SK-N-SH (cell line): ENCODE results near the gene PPP1R36. TPM values are rescaled to one million over a fixed set of nuclear protein-coding genes. Genes with fewer than 3 reads are reported as not detected.

Source experiments
- CTCF ChIA-PET: fragments of 300-600, 350-600 bp; formaldehyde crosslinking; extraction: SDS; loops from one replicate; lab custom pipeline; 2021; lab: Yijun Ruan, JAX
- POLR2A ChIA-PET: fragments of 350-600 bp; sonication (Branson Sonifier 250); formaldehyde crosslinking; extraction: SDS; loops from one replicate; lab custom pipeline; 2020; ENCODE audit warnings: antibody characterized with exemption, inconsistent platforms; lab: Yijun Ruan, JAX
- DNase-seq: peaks from one replicate; pipeline ENCODE4 v3.0.0; 2012
- H2AFZ ChIP-seq: fragments of 200-600 bp; sonication (generic); 2 replicates; pipeline ENCODE4 v1.8.1; 2016; ENCODE audit warnings: antibody characterized with exemption, mild to moderate bottlenecking, low read depth
- H3F3A ChIP-seq: fragments of 200-600 bp; sonication (generic); replicated peaks from 2 replicates; pipeline ENCODE3; 2016; ENCODE audit warnings: antibody characterized with exemption, mild to moderate bottlenecking; ENCODE audit not compliant: insufficient read depth
- H3K27ac ChIP-seq, 2 experiments: fragments of 200-500 bp in 1 of 2; fragments of 200-600 bp in 1 of 2; sonication (Bioruptor generic) in 1 of 2; sonication (generic), shearing (Covaris generic) in 1 of 2; 2 replicates each; pipeline versions ENCODE4 v1.5.1 to v1.6.1; 2014 to 2016; ENCODE audit warnings: low read depth in 2 of 2, inconsistent platforms in 1 of 2, low read length in 1 of 2, mild to moderate bottlenecking in 1 of 2, mixed read lengths in 1 of 2
- H3K27me3 ChIP-seq: fragments of 200-600 bp; sonication (generic), shearing (Covaris generic); 2 replicates; pipeline ENCODE4 v1.6.1; 2016; ENCODE audit warnings: mixed run types; ENCODE audit not compliant: insufficient read depth
- H3K36me3 ChIP-seq, 2 experiments: fragments of 200-500 bp in 1 of 2; fragments of 200-600 bp in 1 of 2; sonication (Bioruptor generic) in 1 of 2; sonication (generic) in 1 of 2; replicated peaks in 1 of 2; 2 replicates each; pipeline versions ENCODE3 to v1.5.1; 2014 to 2016; ENCODE audit warnings: low read length in 1 of 2, mild to moderate bottlenecking in 1 of 2; ENCODE audit not compliant: insufficient read depth in 2 of 2, control insufficient read depth in 1 of 2
- H3K4me1 ChIP-seq, 2 experiments: fragments of 200-500 bp in 1 of 2; fragments of 200-600 bp in 1 of 2; sonication (Bioruptor generic) in 1 of 2; sonication (generic), shearing (Covaris generic) in 1 of 2; 2 replicates each; pipeline versions ENCODE4 v1.5.1 to v1.6.1; 2014 to 2016; ENCODE audit warnings: low read depth in 1 of 2, low read length in 1 of 2, mixed run types in 1 of 2; ENCODE audit not compliant: insufficient read depth in 2 of 2, control insufficient read depth in 1 of 2
- H3K4me2 ChIP-seq: fragments of 200-600 bp; sonication (generic), shearing (Covaris generic); 2 replicates; pipeline ENCODE4 v1.6.1; 2017; ENCODE audit warnings: mixed run types
- H3K4me3 ChIP-seq, 2 experiments: fragments of 200-500 bp in 1 of 2; fragments of 200-600 bp in 1 of 2; sonication (Bioruptor generic) in 1 of 2; sonication (generic), shearing (Covaris generic) in 1 of 2; 2 replicates each; pipeline versions ENCODE4 v1.5.1 to v1.8.1; 2014 to 2016; ENCODE audit warnings: low read depth in 2 of 2, inconsistent platforms in 1 of 2, low read length in 1 of 2, mild to moderate bottlenecking in 1 of 2, mixed read lengths in 1 of 2, moderate library complexity in 1 of 2
- H3K79me2 ChIP-seq: fragments of 200-600 bp; sonication (generic); 2 replicates; pipeline ENCODE4 v1.8.1; 2017; ENCODE audit warnings: mild to moderate bottlenecking; ENCODE audit not compliant: insufficient read depth
- H3K9ac ChIP-seq: fragments of 200-600 bp; sonication (generic); 2 replicates; pipeline ENCODE4 v1.6.1; 2017; ENCODE audit warnings: mixed run types
- H3K9me2 ChIP-seq: fragments of 200-600 bp; sonication (generic); 2 replicates; pipeline ENCODE4 v1.6.1; 2017; ENCODE audit warnings: mixed run types
- H3K9me3 ChIP-seq: fragments of 200-600 bp; sonication (generic); 2 replicates; pipeline ENCODE4 v1.6.1; 2017; ENCODE audit warnings: mixed run types, mild to moderate bottlenecking, moderate library complexity
- H4K20me1 ChIP-seq: fragments of 200-600 bp; sonication (generic); 2 replicates; pipeline ENCODE4 v1.6.1; 2017; ENCODE audit warnings: mild to moderate bottlenecking, mixed run types; ENCODE audit not compliant: insufficient read depth
- CHD2 ChIP-seq: fragments of 150-350 bp; IDR thresholded peaks from 2 replicates; pipeline ENCODE4 v1.6.1; 2018; ENCODE audit warnings: low read length; ENCODE audit not compliant: partially characterized antibody
- FOXJ3 ChIP-seq: sonication (generic); formaldehyde crosslinking; IDR thresholded peaks from 2 replicates; pipeline ENCODE4 v1.5.1; 2020; ENCODE audit warnings: mild to moderate bottlenecking, missing genetic modification reagents
- FOXM1 ChIP-seq: IDR thresholded peaks from 2 replicates; pipeline ENCODE4 v1.4.0; 2012; ENCODE audit warnings: low read depth, mild to moderate bottlenecking
- GATA2 ChIP-seq: sonication (generic); formaldehyde crosslinking; IDR thresholded peaks from 2 replicates; pipeline ENCODE4 v1.5.0; 2020; ENCODE audit warnings: mild to moderate bottlenecking, missing genetic modification reagents
- MXI1 ChIP-seq: IDR thresholded peaks from 2 replicates; pipeline ENCODE4 v1.6.1; 2012; ENCODE audit warnings: mild to moderate bottlenecking, low read depth, low read length, improper control_type of control experiment
- POLR2AphosphoS5 ChIP-seq: IDR thresholded peaks from 2 replicates; pipeline ENCODE4 v1.6.1; 2012; ENCODE audit warnings: low read depth, low read length
- RAD21 ChIP-seq: IDR thresholded peaks from 2 replicates; pipeline ENCODE4 v1.6.1; 2012; ENCODE audit warnings: mild to moderate bottlenecking, low read length
- RFX5 ChIP-seq: IDR thresholded peaks from 2 replicates; pipeline ENCODE4 v1.6.1; 2012; ENCODE audit warnings: mild to moderate bottlenecking, improper control_type of control experiment, low read length
- RXRA ChIP-seq: IDR thresholded peaks from 2 replicates; pipeline ENCODE4 v1.4.0; 2012; ENCODE audit warnings: low read depth, mild to moderate bottlenecking, borderline replicate concordance
- SIN3A ChIP-seq: IDR thresholded peaks from 2 replicates; pipeline ENCODE4 v1.6.1; 2012; ENCODE audit warnings: low read depth, mild to moderate bottlenecking, low read length, moderate library complexity, borderline replicate concordance
- SMC3 ChIP-seq: IDR thresholded peaks from 2 replicates; pipeline ENCODE4 v1.6.1; 2012; ENCODE audit warnings: low read depth, low read length, improper control_type of control experiment
- TAF1 ChIP-seq: IDR thresholded peaks from 2 replicates; pipeline ENCODE4 v1.6.1; 2012; ENCODE audit warnings: low read depth, mild to moderate bottlenecking, low read length, moderate library complexity, borderline replicate concordance
- TCF12 ChIP-seq: IDR thresholded peaks from 2 replicates; pipeline ENCODE4 v1.4.0; 2012
- YY1 ChIP-seq: IDR thresholded peaks from 2 replicates; pipeline ENCODE4 v1.4.0; 2012; ENCODE audit warnings: low read depth, mild to moderate bottlenecking
- WGBS: methylation state at CpG from one replicate; pipeline ENCODE4 v1.1.6; 2017; ENCODE audit warnings: low lambda C conversion rate; 5-methylcytosine and 5-hydroxymethylcytosine counted together
- polyA plus RNA-seq, 3 experiments: library from polyadenylated mRNA; depleted of rRNA; stranded (reverse); fragments of >200 nt; gene quantifications; 2 replicates each; pipeline ENCODE4 v1.2.3, GENCODE V29; 2012
- TF ChIP-seq, protein P1 (sequence below): fragments of 150-350 bp; IDR thresholded peaks from 2 replicates; pipeline ENCODE4 v1.6.1; 2016; ENCODE audit warnings: mild to moderate bottlenecking, low read depth, low read length
- TF ChIP-seq, protein P2 (sequence below): IDR thresholded peaks from 2 replicates; pipeline ENCODE4 v1.4.0; 2012; ENCODE audit warnings: low read depth, borderline replicate concordance
- TF ChIP-seq, protein P3 (sequence below): fragments of 150-350 bp; IDR thresholded peaks from 2 replicates; pipeline ENCODE4 v1.6.1; 2017; ENCODE audit warnings: antibody characterized with exemption, low read length, low read depth, borderline replicate concordance
- TF ChIP-seq, protein P4 (sequence below): IDR thresholded peaks from 2 replicates; pipeline ENCODE4 v1.4.0; 2012; ENCODE audit warnings: low read depth

The PPP1R36 gene
- polyA plus RNA-seq, 1 of the 3 experiments (the other 2 are of a cell fraction): 0.08 TPM

DNA sequence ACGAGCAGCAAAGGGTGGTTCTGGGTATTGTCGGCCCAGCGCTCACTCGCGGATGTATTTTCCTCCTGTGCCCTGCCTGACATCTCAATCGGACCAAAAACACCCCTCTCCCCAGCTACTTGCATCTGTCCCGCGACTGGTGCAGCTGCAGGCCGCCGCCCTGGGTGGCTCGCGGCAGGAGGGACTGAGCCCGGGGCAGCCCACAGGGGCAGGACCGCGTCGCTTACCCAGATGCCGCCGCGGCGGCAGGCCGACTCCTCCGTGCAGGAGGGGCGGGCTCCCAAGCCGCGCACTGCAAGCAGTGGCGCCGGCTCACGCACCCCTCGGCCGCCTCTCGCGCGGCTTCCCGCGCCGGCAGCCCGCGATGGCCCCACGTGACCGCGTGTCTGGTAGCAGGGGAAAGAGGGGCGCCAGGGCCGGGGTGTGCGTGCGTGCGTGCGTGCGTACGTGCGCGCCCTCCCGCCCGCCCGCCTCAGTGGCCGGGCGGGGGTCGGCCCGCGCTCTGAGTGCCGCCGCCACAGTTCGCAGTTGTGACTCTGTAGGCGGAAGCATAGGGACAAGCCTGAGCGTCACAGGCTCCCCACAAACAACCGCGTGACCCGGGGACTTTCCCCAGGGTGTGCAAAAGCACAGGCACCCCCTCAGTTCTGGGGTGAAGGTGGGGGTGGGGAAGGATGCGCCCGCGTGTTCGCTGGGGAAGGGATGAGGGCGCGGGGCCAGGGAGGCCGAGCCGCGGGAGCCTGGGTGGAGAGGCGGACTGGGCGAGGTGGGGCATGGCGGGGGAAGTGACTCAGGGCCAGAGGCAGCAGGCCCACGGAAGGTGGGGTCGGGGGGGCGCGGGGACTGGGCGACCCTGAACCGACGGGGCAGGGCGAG is 46.1 kb upstream of the PPP1R36 start, which contains the start of gene ZBTB25 (continued):
- TF ChIP-seq, protein P1, sequence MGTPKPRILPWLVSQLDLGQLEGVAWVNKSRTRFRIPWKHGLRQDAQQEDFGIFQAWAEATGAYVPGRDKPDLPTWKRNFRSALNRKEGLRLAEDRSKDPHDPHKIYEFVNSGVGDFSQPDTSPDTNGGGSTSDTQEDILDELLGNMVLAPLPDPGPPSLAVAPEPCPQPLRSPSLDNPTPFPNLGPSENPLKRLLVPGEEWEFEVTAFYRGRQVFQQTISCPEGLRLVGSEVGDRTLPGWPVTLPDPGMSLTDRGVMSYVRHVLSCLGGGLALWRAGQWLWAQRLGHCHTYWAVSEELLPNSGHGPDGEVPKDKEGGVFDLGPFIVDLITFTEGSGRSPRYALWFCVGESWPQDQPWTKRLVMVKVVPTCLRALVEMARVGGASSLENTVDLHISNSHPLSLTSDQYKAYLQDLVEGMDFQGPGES: no peak
- 0 out of 2 replicates have a peak, but pooled peaks have one; percentile 18 for TF ChIP-seq POLR2AphosphoS5
- peak; percentile 76 for TF ChIP-seq MXI1
- TF ChIP-seq RXRA: no peak; the same call in 1 of the 2 replicates
- no peak for TF ChIP-seq SMC3
- TF ChIP-seq, protein P2, sequence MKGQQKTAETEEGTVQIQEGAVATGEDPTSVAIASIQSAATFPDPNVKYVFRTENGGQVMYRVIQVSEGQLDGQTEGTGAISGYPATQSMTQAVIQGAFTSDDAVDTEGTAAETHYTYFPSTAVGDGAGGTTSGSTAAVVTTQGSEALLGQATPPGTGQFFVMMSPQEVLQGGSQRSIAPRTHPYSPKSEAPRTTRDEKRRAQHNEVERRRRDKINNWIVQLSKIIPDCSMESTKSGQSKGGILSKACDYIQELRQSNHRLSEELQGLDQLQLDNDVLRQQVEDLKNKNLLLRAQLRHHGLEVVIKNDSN: peak; percentile 94
- no peak for TF ChIP-seq RFX5
- TF ChIP-seq, protein P3, sequence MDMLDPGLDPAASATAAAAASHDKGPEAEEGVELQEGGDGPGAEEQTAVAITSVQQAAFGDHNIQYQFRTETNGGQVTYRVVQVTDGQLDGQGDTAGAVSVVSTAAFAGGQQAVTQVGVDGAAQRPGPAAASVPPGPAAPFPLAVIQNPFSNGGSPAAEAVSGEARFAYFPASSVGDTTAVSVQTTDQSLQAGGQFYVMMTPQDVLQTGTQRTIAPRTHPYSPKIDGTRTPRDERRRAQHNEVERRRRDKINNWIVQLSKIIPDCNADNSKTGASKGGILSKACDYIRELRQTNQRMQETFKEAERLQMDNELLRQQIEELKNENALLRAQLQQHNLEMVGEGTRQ: peak; percentile 74
- TF ChIP-seq, protein P4, sequence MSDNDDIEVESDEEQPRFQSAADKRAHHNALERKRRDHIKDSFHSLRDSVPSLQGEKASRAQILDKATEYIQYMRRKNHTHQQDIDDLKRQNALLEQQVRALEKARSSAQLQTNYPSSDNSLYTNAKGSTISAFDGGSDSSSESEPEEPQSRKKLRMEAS: peak; percentile 73
- TF ChIP-seq FOXJ3: no peak

DNA sequence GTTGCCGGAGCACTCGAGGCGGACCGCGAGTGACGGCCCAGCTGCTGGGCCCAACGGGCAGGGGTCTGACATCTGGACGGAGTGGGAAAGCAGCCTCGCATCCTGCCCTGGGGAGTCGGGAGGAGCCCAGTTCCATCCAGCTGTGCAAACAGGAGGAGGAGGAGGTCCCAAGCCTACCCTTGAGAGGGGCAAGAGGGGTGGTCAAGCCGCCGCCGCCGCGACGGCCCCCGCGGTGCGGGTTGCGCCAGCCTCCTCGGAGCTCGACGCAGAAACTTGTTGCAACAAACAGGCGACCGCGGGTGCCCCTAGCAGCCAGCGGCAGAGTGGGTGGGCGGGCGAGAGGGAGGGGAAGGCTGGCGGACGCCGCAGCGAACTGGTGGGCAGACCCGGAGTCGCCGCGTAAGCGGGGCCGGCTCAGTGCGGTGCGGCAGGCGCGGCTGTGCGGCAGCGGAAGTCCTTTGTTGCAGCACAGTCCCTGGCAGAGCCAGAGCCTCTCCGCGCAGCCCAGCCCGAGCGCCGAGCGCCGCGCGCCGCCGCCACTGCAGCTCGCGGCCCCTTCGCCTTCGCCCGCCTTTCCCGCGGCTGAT is 45.4 kb upstream of the PPP1R36 start, which contains the start of gene ZBTB1:
Gene ZBTB1, plus strand, starts transcription at position 461 of the 587 bp plus-strand sequence. CDS start 16,735 bp downstream, outside the sequence.
- DNase-seq: peak; percentile 85
- Histone ChIP-seq H3F3A (peaks cover 26% of the 10 kb centered on the region), H3K4me1 (peaks cover 33 to 40% of the 10 kb centered on the region in 2 experiments), H3K27ac (peak within 1 kb of the TSS; percentile 95 to 99), H3K4me2 (peak within 1 kb of the TSS; percentile 98), H3K79me2 (peaks cover 89% of the 10 kb centered on the region), H3K4me3 (peak within 1 kb of the TSS; percentile 72 to 92), H3K9me3 (no peaks in the 10 kb centered on the region), H2AFZ (peak within 1 kb of the TSS; percentile 45), H3K9me2 (no peaks in the 10 kb centered on the region), H3K27me3 (no peaks in the 10 kb centered on the region), H3K36me3 (no peaks in the 10 kb centered on the region), H4K20me1 (peaks cover 41% of the 10 kb centered on the region), H3K9ac (peak within 1 kb of the TSS; percentile 97)
- ChIA-PET POLR2A (interaction anchor here (0.6 to 2.3 kb wide), 5 partner anchors 15 to 797 kb away, joined by 3 to 7 read pairs (median 4); partner anchors contain the start of gene HSPA2), CTCF (interaction anchor here (0.7 to 5.6 kb wide), 6 partner anchors 19 to 260 kb away, joined by 3 to 20 read pairs (median 4); no protein-coding TSS in a partner anchor)
- 0% methylated on average over 15 of the region's 63 CpGs for WGBS
- TF ChIP-seq FOXM1 (no peak), POLR2AphosphoS5 (peak; percentile 38; the same call in 1 of the 2 replicates), SIN3A (peak; percentile 14; the same call in 1 of the 2 replicates), YY1 (no peak), RAD21 (no peak), CHD2 (no peak), RFX5 (no peak), GATA2 (CRISPR knock-in tag) (no peak), SMC3 (no peak), TCF12 (no peak), RXRA (no peak), FOXJ3 (no peak), TAF1 (peak; percentile 83), MXI1 (peak; percentile 10; the same call in 1 of the 2 replicates)
- TF ChIP-seq, protein P4: peak; percentile 8; the same call in 1 of the 2 replicates
- TF ChIP-seq, protein P1: no peak
- TF ChIP-seq, protein P3: no peak
- TF ChIP-seq, protein P2: no peak
